GM18909 (cell line): ENCODE measurements around the gene FCN1.

Experiments used
- ATAC-seq: cut with Tn5 transposase; IDR thresholded peaks from one replicate; pipeline ENCODE4 v1.9.1; 2021; ENCODE audit warnings: mild to moderate bottlenecking; ENCODE audit not compliant: unreplicated experiment, poor library complexity

The FCN1 gene

GRCh38 chr9:134955156-134955555, 37.4 kb upstream of the FCN1 start:
- ATAC-seq, result no peak

- no peak for ATAC-seq
Observed at GRCh38 chr9:134951994-134952393, 34.3 kb upstream of the FCN1 start.

- no peak for ATAC-seq
Observed at GRCh38 chr9:134951461-134951860, 33.7 kb upstream of the FCN1 start.

- ATAC-seq, result no peak
Observed at GRCh38 chr9:134950386-134951210, 32.9 kb upstream of the FCN1 start.

GRCh38 chr9:134949681-134950385, 32.1 kb upstream of the FCN1 start:
- ATAC-seq, result no peak

- ATAC-seq, result no peak
Observed at GRCh38 chr9:134948149-134948548, 30.4 kb upstream of the FCN1 start.

GRCh38 chr9:134947265-134947955, 29.7 kb upstream of the FCN1 start:
- ATAC-seq, result no peak

- no peak for ATAC-seq
Observed at GRCh38 chr9:134946663-134947062, 29.0 kb upstream of the FCN1 start.

GRCh38 chr9:134945509-134946275, 28.0 kb upstream of the FCN1 start:
- no peak for ATAC-seq

GRCh38 chr9:134944916-134945315, 27.2 kb upstream of the FCN1 start:
- no peak for ATAC-seq

- ATAC-seq, result no peak
Observed at GRCh38 chr9:134944351-134944802, 26.7 kb upstream of the FCN1 start.

- no peak for ATAC-seq
Observed at GRCh38 chr9:134943836-134944235, 26.1 kb upstream of the FCN1 start.

- no peak for ATAC-seq
Observed at GRCh38 chr9:134943411-134943810, 25.7 kb upstream of the FCN1 start.

- no peak for ATAC-seq
Observed at GRCh38 chr9:134942788-134943184, 25.1 kb upstream of the FCN1 start.

- no peak for ATAC-seq
Observed at GRCh38 chr9:134942011-134942787, 24.5 kb upstream of the FCN1 start.

GRCh38 chr9:134940236-134941208, 22.8 kb upstream of the FCN1 start:
- no peak for ATAC-seq

GRCh38 chr9:134939836-134940235, 22.1 kb upstream of the FCN1 start:
- no peak for ATAC-seq

- no peak for ATAC-seq
Observed at GRCh38 chr9:134939080-134939733, 21.5 kb upstream of the FCN1 start.
